Activated CD8-positive, alpha-beta T cell treated with anti-CD3 and anti-CD28 coated beads, Interleukin-2, amount 10 ng/mL, durations not matched to agents 7 days and 5 days (primary cell): ENCODE measurements around the gene WDR1. TPM values are rescaled to one million over a fixed set of nuclear protein-coding genes. Genes with fewer than 3 reads are reported as not detected.

Experiments
- ATAC-seq: fragments of 150-1000 bp; cut with Tn5 transposase; one replicate; pipeline ENCODE4 v1.10.0; 2021; ENCODE audit warnings: moderate library complexity
- CTCF ChIA-PET: fragments of 350-600 bp; sonication (Branson Sonifier 250); formaldehyde crosslinking; loops from one replicate; lab custom pipeline; 2021; ENCODE audit warnings: antibody characterized with exemption; lab: Charles Lee
- POLR2A ChIA-PET: fragments of 350-600 bp; sonication (Branson Sonifier 250); formaldehyde crosslinking; loops from one replicate; lab custom pipeline; 2021; ENCODE audit warnings: antibody characterized with exemption; lab: Charles Lee
- DNase-seq: peaks from one replicate; pipeline ENCODE4 v3.0.0-alpha.2; 2020
- H3K27ac Mint-ChIP-seq: one replicate; pipeline ENCODE4 v1.8.0; 2021; ENCODE audit warnings: mild to moderate bottlenecking, mixed read lengths
- H3K27me3 Mint-ChIP-seq: one replicate; pipeline ENCODE4 v1.8.0; 2021; ENCODE audit warnings: low read depth, mixed read lengths
- H3K36me3 Mint-ChIP-seq: one replicate; pipeline ENCODE4 v1.8.0; 2021; ENCODE audit warnings: low read depth, mixed read lengths
- H3K4me1 Mint-ChIP-seq: one replicate; pipeline ENCODE4 v1.8.0; 2021; ENCODE audit warnings: low read depth, mixed read lengths
- H3K4me3 Mint-ChIP-seq: one replicate; pipeline ENCODE4 v1.8.0; 2021; ENCODE audit warnings: mild to moderate bottlenecking, mixed read lengths
- H3K9me3 Mint-ChIP-seq: one replicate; pipeline ENCODE4 v1.8.0; 2022; ENCODE audit warnings: mixed read lengths; ENCODE audit not compliant: insufficient read depth
- total RNA-seq, 2 experiments: library from RNA; stranded (reverse); gene quantifications; one replicate each; pipeline ENCODE4 v1.2.3, GENCODE V29; 2021

Gene WDR1
- total RNA-seq, 2 experiments from 2014 or later: 516 to 550 TPM

- H3K27me3 Mint-ChIP-seq: no peaks in the 10 kb centered on the region
- H3K4me1 Mint-ChIP-seq: no peaks in the 10 kb centered on the region
- no peak for DNase-seq
- no peak for ATAC-seq
- H3K4me3 Mint-ChIP-seq: no peak overlapping the region
- POLR2A ChIA-PET: no interaction called here
- CTCF ChIA-PET: no interaction called here
- H3K36me3 Mint-ChIP-seq: peaks cover 78% of the 10 kb centered on the region
- H3K9me3 Mint-ChIP-seq: no peaks in the 10 kb centered on the region
- H3K27ac Mint-ChIP-seq: no peak overlapping the region
These were observed 41.3 kb downstream of the WDR1 start for GRCh38 chr4:10075158-10075863.

- H3K27me3 Mint-ChIP-seq: no peaks in the 10 kb centered on the region
- no peak for ATAC-seq
- no peaks in the 10 kb centered on the region for H3K9me3 Mint-ChIP-seq
- H3K36me3 Mint-ChIP-seq: peaks cover 79% of the 10 kb centered on the region
- H3K4me1 Mint-ChIP-seq: no peaks in the 10 kb centered on the region
- H3K27ac Mint-ChIP-seq: no peak overlapping the region
- ChIA-PET POLR2A (no interaction called here), CTCF (no interaction called here)
- DNase-seq: no peak
- no peak overlapping the region for H3K4me3 Mint-ChIP-seq
These were observed 41.9 kb downstream of the WDR1 start for GRCh38 chr4:10074767-10075105.

- Mint-ChIP-seq H3K4me1 (no peaks in the 10 kb centered on the region), H3K27ac (no peak overlapping the region), H3K9me3 (no peaks in the 10 kb centered on the region), H3K27me3 (no peaks in the 10 kb centered on the region), H3K36me3 (peaks cover 78% of the 10 kb centered on the region), H3K4me3 (no peak overlapping the region)
- POLR2A ChIA-PET: no interaction called here
- no peak for DNase-seq
- CTCF ChIA-PET: no interaction called here
- ATAC-seq: no peak
These were observed 42.4 kb downstream of the WDR1 start for GRCh38 chr4:10074076-10074766.

GRCh38 chr4:10072420-10073017, 44.1 kb downstream of the WDR1 start:
- H3K4me1 Mint-ChIP-seq: no peaks in the 10 kb centered on the region
- no peak for DNase-seq
- peaks cover 71% of the 10 kb centered on the region for H3K36me3 Mint-ChIP-seq
- H3K27me3 Mint-ChIP-seq: no peaks in the 10 kb centered on the region
- ATAC-seq: no peak
- H3K4me3 Mint-ChIP-seq: no peak overlapping the region
- ChIA-PET POLR2A (no interaction called here), CTCF (no interaction called here)
- H3K27ac Mint-ChIP-seq: peak overlapping the region; percentile 27
- no peaks in the 10 kb centered on the region for H3K9me3 Mint-ChIP-seq

GRCh38 chr4:10069075-10069642, 47.4 kb downstream of the WDR1 start:
- Mint-ChIP-seq H3K4me1 (no peaks in the 10 kb centered on the region), H3K27ac (peak overlapping the region; percentile 63), H3K27me3 (no peaks in the 10 kb centered on the region), H3K4me3 (no peak overlapping the region), H3K9me3 (no peaks in the 10 kb centered on the region), H3K36me3 (peaks cover 66% of the 10 kb centered on the region)
- POLR2A ChIA-PET: no interaction called here
- ATAC-seq (no peak), DNase-seq (no peak)
- CTCF ChIA-PET: interaction anchor here (0.7 kb wide), 1 partner anchor 226 kb away, joined by 3 read pairs; no protein-coding TSS in a partner anchor

GRCh38 chr4:10066670-10067651, 49.6 kb downstream of the WDR1 start:
- no peaks in the 10 kb centered on the region for H3K9me3 Mint-ChIP-seq
- no peaks in the 10 kb centered on the region for H3K4me1 Mint-ChIP-seq
- H3K27ac Mint-ChIP-seq: no peak overlapping the region
- H3K4me3 Mint-ChIP-seq: no peak overlapping the region
- ATAC-seq (no peak), DNase-seq (no peak)
- H3K27me3 Mint-ChIP-seq: no peaks in the 10 kb centered on the region
- H3K36me3 Mint-ChIP-seq: peaks cover 58% of the 10 kb centered on the region
- CTCF ChIA-PET: no interaction called here
- POLR2A ChIA-PET: interaction anchor here (1.3 kb wide), 1 partner anchor 22 kb away, joined by 4 read pairs; no protein-coding TSS in a partner anchor

GRCh38 chr4:10066206-10066605, 50.4 kb downstream of the WDR1 start:
- Mint-ChIP-seq H3K27me3 (no peaks in the 10 kb centered on the region), H3K4me1 (no peaks in the 10 kb centered on the region), H3K36me3 (peaks cover 58% of the 10 kb centered on the region), H3K27ac (peak overlapping the region; percentile 41), H3K4me3 (no peak overlapping the region), H3K9me3 (no peaks in the 10 kb centered on the region)
- no peak for ATAC-seq
- ChIA-PET POLR2A (no interaction called here), CTCF (no interaction called here)
- no peak for DNase-seq

- Mint-ChIP-seq H3K9me3 (peaks cover 6% of the 10 kb centered on the region), H3K27me3 (no peaks in the 10 kb centered on the region), H3K27ac (peak overlapping the region; percentile 7), H3K4me3 (no peak overlapping the region), H3K4me1 (no peaks in the 10 kb centered on the region), H3K36me3 (peaks cover 63% of the 10 kb centered on the region)
- CTCF ChIA-PET: interaction anchor here (1.4 kb wide), 1 partner anchor 49 kb away, joined by 3 read pairs; no protein-coding TSS in a partner anchor
- DNase-seq: no peak
- ATAC-seq: no peak
- POLR2A ChIA-PET: no interaction called here
These were observed 52.9 kb downstream of the WDR1 start for GRCh38 chr4:10063544-10064300.

- CTCF ChIA-PET: no interaction called here
These were observed 54.8 kb downstream of the WDR1 start for GRCh38 chr4:10061650-10062415.

GRCh38 chr4:10058371-10058770, 58.2 kb downstream of the WDR1 start:
- CTCF ChIA-PET: no interaction called here

More at GRCh38 chr4:10061650-10062415, 54.8 kb downstream of the WDR1 start:
- no peaks in the 10 kb centered on the region for H3K4me1 Mint-ChIP-seq
- H3K36me3 Mint-ChIP-seq: peaks cover 61% of the 10 kb centered on the region
- H3K9me3 Mint-ChIP-seq: peaks cover 6% of the 10 kb centered on the region
- DNase-seq (no peak), ATAC-seq (no peak)
- POLR2A ChIA-PET: no interaction called here
- no peaks in the 10 kb centered on the region for H3K27me3 Mint-ChIP-seq
- H3K4me3 Mint-ChIP-seq: no peak overlapping the region
- H3K27ac Mint-ChIP-seq: no peak overlapping the region

More at GRCh38 chr4:10058371-10058770, 58.2 kb downstream of the WDR1 start:
- Mint-ChIP-seq H3K4me1 (no peaks in the 10 kb centered on the region), H3K36me3 (peaks cover 43% of the 10 kb centered on the region), H3K9me3 (peaks cover 6% of the 10 kb centered on the region), H3K4me3 (no peak overlapping the region), H3K27ac (no peak overlapping the region), H3K27me3 (no peaks in the 10 kb centered on the region)
- ATAC-seq: no peak
- DNase-seq: no peak
- POLR2A ChIA-PET: no interaction called here
